HG03095 (cell line): ENCODE results near the gene TLCD1.
"Not testable (repeated sequence)": the region's sequence is repeated elsewhere in the genome, so short reads cannot be mapped to it uniquely, and the experiment has no call there.

Experiments
- ATAC-seq: cut with Tn5 transposase; IDR thresholded peaks from one replicate; pipeline ENCODE4 v1.9.1; 2021; ENCODE audit warnings: moderate library complexity; ENCODE audit not compliant: unreplicated experiment

The TLCD1 gene

GRCh38 chr17:28747051-28747691 is 21.1 kb upstream of the TLCD1 start:
- no peak for ATAC-seq

- ATAC-seq, result no peak
Observed at GRCh38 chr17:28746611-28747050, 20.6 kb upstream of the TLCD1 start.

GRCh38 chr17:28745786-28746411 is 19.9 kb upstream of the TLCD1 start:
- ATAC-seq, result no peak

- ATAC-seq, result no peak
Observed at GRCh38 chr17:28744972-28745785, 19.1 kb upstream of the TLCD1 start.

GRCh38 chr17:28744104-28744971 is 18.3 kb upstream of the TLCD1 start:
- ATAC-seq, result no peak

GRCh38 chr17:28743243-28744103 is 17.4 kb upstream of the TLCD1 start, which contains the start of gene TRAF4:
TRAF4 (plus strand) TSS chr17:28744011; CDS start chr17:28744113, 102 bp downstream.
- peak; percentile 60 for ATAC-seq

- ATAC-seq, result no peak
Observed at GRCh38 chr17:28741358-28742349, 15.6 kb upstream of the TLCD1 start.

- no peak for ATAC-seq
Observed at GRCh38 chr17:28740406-28741357, 14.6 kb upstream of the TLCD1 start.

- ATAC-seq, result no peak
Observed at GRCh38 chr17:28738680-28739384, 12.8 kb upstream of the TLCD1 start.

GRCh38 chr17:28737770-28738679 is 12.0 kb upstream of the TLCD1 start:
- ATAC-seq, result peak; percentile 46

- ATAC-seq, result no peak
Observed at GRCh38 chr17:28737316-28737715, 11.3 kb upstream of the TLCD1 start.

- ATAC-seq, result not testable (repeated sequence)
Observed at GRCh38 chr17:28735913-28736769, 10.1 kb upstream of the TLCD1 start.

- ATAC-seq, result no peak
Observed at GRCh38 chr17:28735242-28735722, 9.2 kb upstream of the TLCD1 start.

GRCh38 chr17:28734712-28735241 is 8.7 kb upstream of the TLCD1 start:
- ATAC-seq, result no peak

GRCh38 chr17:28733346-28733745 is 7.3 kb upstream of the TLCD1 start:
- no peak for ATAC-seq
